SKM-1 treated with dmso at 0.1 percent for 144 hours (cell line): ENCODE data around the gene SLC1A6.
"Not testable (repeated sequence)": the region's sequence is repeated elsewhere in the genome, so short reads cannot be mapped to it uniquely, and the experiment has no call there.

Experiments used
- DNase-seq: peaks from one replicate; lab custom pipeline; 2025; ENCODE audit not compliant: unreplicated experiment; lab: John Stamatoyannopoulos, UW

The SLC1A6 gene

GRCh38 chr19:14959263-14959662 is 20.4 kb downstream of the SLC1A6 start:
- no peak for DNase-seq

- no peak for DNase-seq
Observed at GRCh38 chr19:14957464-14957863, 22.2 kb downstream of the SLC1A6 start.

- DNase-seq: no peak
Observed at GRCh38 chr19:14954071-14954655, 25.5 kb downstream of the SLC1A6 start.

GRCh38 chr19:14952767-14953166 is 26.9 kb downstream of the SLC1A6 start:
- DNase-seq: no peak

- no peak for DNase-seq
Observed at GRCh38 chr19:14950421-14950820, 29.2 kb downstream of the SLC1A6 start.

GRCh38 chr19:14949876-14950275 is 29.8 kb downstream of the SLC1A6 start:
- no peak for DNase-seq

GRCh38 chr19:14949413-14949812 is 30.3 kb downstream of the SLC1A6 start:
- DNase-seq: not testable (repeated sequence)

GRCh38 chr19:14944456-14944855 is 35.2 kb downstream of the SLC1A6 start:
- no peak for DNase-seq

GRCh38 chr19:14943601-14944000 is 36.1 kb downstream of the SLC1A6 start:
- DNase-seq: peak; percentile 92

- no peak for DNase-seq
Observed at GRCh38 chr19:14941189-14941588, 38.5 kb downstream of the SLC1A6 start, which contains the start of gene OR7C2. OR7C2 (plus strand) TSS chr19:14941489; CDS start chr19:14941489, 0 bp downstream.

GRCh38 chr19:14940266-14940665 is 39.4 kb downstream of the SLC1A6 start:
- no peak for DNase-seq

- no peak for DNase-seq
Observed at GRCh38 chr19:14933506-14933905, 46.2 kb downstream of the SLC1A6 start.

GRCh38 chr19:14916848-14917247 is 62.8 kb downstream of the SLC1A6 start:
- no peak for DNase-seq

GRCh38 chr19:14915116-14915515 is 64.5 kb downstream of the SLC1A6 start:
- no peak for DNase-seq

GRCh38 chr19:14906711-14907110 is 73.0 kb downstream of the SLC1A6 start:
- no peak for DNase-seq

GRCh38 chr19:14901675-14902260 is 77.9 kb downstream of the SLC1A6 start:
- DNase-seq: no peak
